ENCODE results near the gene MTHFS. TPM values are rescaled to one million over a fixed set of nuclear protein-coding genes. Genes with fewer than 3 reads are reported as not detected.

The MTHFS gene
- total RNA-seq, 1 donor from 2014 or later = 8.4 TPM

GRCh38 chr15:79858469-79858868 is 38.3 kb downstream of the MTHFS start:
- no peaks in the 10 kb centered on the region for H3K27me3 ChIP-seq (ENCODE audit: control insufficient read depth in 3 of 3, insufficient read depth in 3 of 3, low read length in 3 of 3)
- no peaks in the 10 kb centered on the region for H3K4me1 ChIP-seq (ENCODE audit: control insufficient read depth in 3 of 3, insufficient read depth in 3 of 3, low read length in 3 of 3)
- H3K36me3 ChIP-seq (ENCODE audit: control insufficient read depth in 3 of 3, insufficient read depth in 3 of 3, low read length in 3 of 3) = no peaks in the 10 kb centered on the region
- no peak overlapping the region for H3K4me3 ChIP-seq (ENCODE audit: low read length in 3 of 3)
- H3K9ac ChIP-seq (ENCODE audit: low read depth in 1 of 3, low read length in 3 of 3) = no peak overlapping the region
- no peaks in the 10 kb centered on the region for H3K9me3 ChIP-seq (ENCODE audit: control insufficient read depth in 3 of 3, low read length in 3 of 3)
- H3K27ac ChIP-seq (ENCODE audit: low read depth, low read length) = no peak overlapping the region

- no peak overlapping the region for H3K4me3 ChIP-seq (ENCODE audit: low read length in 3 of 3)
- H3K4me1 ChIP-seq (ENCODE audit: control insufficient read depth in 3 of 3, insufficient read depth in 3 of 3, low read length in 3 of 3) = no peaks in the 10 kb centered on the region
- no peaks in the 10 kb centered on the region for H3K36me3 ChIP-seq (ENCODE audit: control insufficient read depth in 3 of 3, insufficient read depth in 3 of 3, low read length in 3 of 3)
- H3K9me3 ChIP-seq (ENCODE audit: control insufficient read depth in 3 of 3, low read length in 3 of 3) = no peaks in the 10 kb centered on the region
- H3K27ac ChIP-seq (ENCODE audit: low read depth, low read length) = no peak overlapping the region
- H3K27me3 ChIP-seq (ENCODE audit: control insufficient read depth in 3 of 3, insufficient read depth in 3 of 3, low read length in 3 of 3) = no peaks in the 10 kb centered on the region
- no peak overlapping the region for H3K9ac ChIP-seq (ENCODE audit: low read depth in 1 of 3, low read length in 3 of 3)
Observed at GRCh38 chr15:79853492-79854328, 43.1 kb downstream of the MTHFS start.

DNA sequence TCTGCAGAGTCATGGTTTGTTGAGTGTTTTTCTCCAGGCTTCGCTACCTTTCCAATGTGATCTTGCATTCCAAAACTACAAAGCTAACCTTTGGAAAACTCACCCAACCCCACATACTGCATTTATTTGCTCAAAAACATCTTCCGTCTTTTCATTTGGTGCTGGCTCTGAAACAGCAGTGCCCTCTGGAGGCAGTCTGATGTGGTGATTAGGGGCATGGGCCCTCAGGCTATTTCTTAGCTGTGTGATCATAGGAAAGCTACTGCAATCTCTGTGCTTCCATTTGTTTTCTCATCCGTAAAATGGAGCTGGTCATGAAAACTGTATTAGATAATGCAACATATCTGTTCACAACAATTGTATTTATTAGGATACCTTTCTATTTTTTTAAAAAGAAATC is 47.0 kb downstream of the MTHFS start:
- no peak overlapping the region for H3K4me3 ChIP-seq (ENCODE audit: low read length in 3 of 3)
- no peaks in the 10 kb centered on the region for H3K27me3 ChIP-seq (ENCODE audit: control insufficient read depth in 3 of 3, insufficient read depth in 3 of 3, low read length in 3 of 3)

DNA sequence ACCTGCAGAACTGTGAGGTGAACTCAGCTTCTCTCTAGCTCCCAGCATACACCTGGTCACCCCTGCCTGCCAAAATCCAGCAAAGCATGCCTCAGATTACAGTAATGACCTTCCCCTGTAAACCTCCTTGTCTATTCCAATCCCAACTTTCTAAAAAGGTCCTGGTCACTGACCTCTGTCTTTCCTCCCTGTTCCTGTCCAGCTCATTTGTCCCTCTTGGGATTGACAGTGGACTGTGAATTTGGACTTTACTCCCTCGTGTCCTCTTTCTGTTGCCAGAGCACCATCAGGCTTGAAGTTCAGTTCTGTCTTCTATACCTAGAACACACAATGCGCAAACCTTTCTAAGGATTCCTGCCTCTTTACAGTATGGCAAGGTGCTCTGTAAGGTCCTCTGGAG is 50.3 kb downstream of the MTHFS start:
- no peaks in the 10 kb centered on the region for H3K27me3 ChIP-seq (ENCODE audit: control insufficient read depth in 3 of 3, insufficient read depth in 3 of 3, low read length in 3 of 3)
- no peak overlapping the region for H3K9ac ChIP-seq (ENCODE audit: low read depth in 1 of 3, low read length in 3 of 3)
- H3K4me1 ChIP-seq (ENCODE audit: control insufficient read depth in 3 of 3, insufficient read depth in 3 of 3, low read length in 3 of 3) = peaks cover 0 to 5% (median 4%) of the 10 kb centered on the region in 3 donors
- H3K27ac ChIP-seq (ENCODE audit: low read depth, low read length) = no peak overlapping the region
- no peak overlapping the region for H3K4me3 ChIP-seq (ENCODE audit: low read length in 3 of 3)
- no peaks in the 10 kb centered on the region for H3K9me3 ChIP-seq (ENCODE audit: control insufficient read depth in 3 of 3, low read length in 3 of 3)
- peaks cover 0 to 20% (median 3%) of the 10 kb centered on the region in 3 donors for H3K36me3 ChIP-seq (ENCODE audit: control insufficient read depth in 3 of 3, insufficient read depth in 3 of 3, low read length in 3 of 3)

More for the DNA sequence above, 47.0 kb downstream of the MTHFS start:
- Histone ChIP-seq H3K9me3 (ENCODE audit: control insufficient read depth in 3 of 3, low read length in 3 of 3) (no peaks in the 10 kb centered on the region), H3K9ac (ENCODE audit: low read depth in 1 of 3, low read length in 3 of 3) (no peak overlapping the region), H3K36me3 (ENCODE audit: control insufficient read depth in 3 of 3, insufficient read depth in 3 of 3, low read length in 3 of 3) (peaks cover 0 to 6% (median 0%) of the 10 kb centered on the region in 3 donors), H3K27ac (ENCODE audit: low read depth, low read length) (no peak overlapping the region), H3K4me1 (ENCODE audit: control insufficient read depth in 3 of 3, insufficient read depth in 3 of 3, low read length in 3 of 3) (peaks cover 0 to 5% (median 4%) of the 10 kb centered on the region in 3 donors)

DNA sequence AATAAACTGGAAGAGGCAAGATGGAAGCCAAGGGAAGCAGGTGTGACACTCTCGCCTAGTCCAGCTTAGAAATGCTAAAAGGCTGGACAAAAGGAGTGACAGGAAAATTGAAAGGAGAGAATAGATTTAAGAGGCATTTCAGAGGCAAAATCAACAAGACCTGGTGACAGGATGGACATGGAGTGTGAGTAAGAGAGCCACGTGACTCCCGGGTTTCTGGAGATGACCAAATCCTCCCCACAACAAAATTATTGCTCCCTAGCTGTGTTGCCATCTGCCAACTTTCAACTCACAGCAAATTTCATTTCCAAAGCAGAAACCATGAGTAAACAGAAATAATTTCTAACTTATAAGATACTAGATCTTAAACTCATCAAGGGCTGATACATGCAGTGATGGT is 52.6 kb downstream of the MTHFS start:
- no peak overlapping the region for H3K27ac ChIP-seq (ENCODE audit: low read depth, low read length)
- no peak overlapping the region for H3K9ac ChIP-seq (ENCODE audit: low read depth in 1 of 3, low read length in 3 of 3)
- H3K27me3 ChIP-seq (ENCODE audit: control insufficient read depth in 3 of 3, insufficient read depth in 3 of 3, low read length in 3 of 3) = no peaks in the 10 kb centered on the region
- no peak overlapping the region for H3K4me3 ChIP-seq (ENCODE audit: low read length in 3 of 3)
- H3K4me1 ChIP-seq (ENCODE audit: control insufficient read depth in 3 of 3, insufficient read depth in 3 of 3, low read length in 3 of 3) = peaks cover 0 to 5% (median 4%) of the 10 kb centered on the region in 3 donors
- H3K36me3 ChIP-seq (ENCODE audit: control insufficient read depth in 3 of 3, insufficient read depth in 3 of 3, low read length in 3 of 3) = peaks cover 0 to 20% (median 3%) of the 10 kb centered on the region in 3 donors
- no peaks in the 10 kb centered on the region for H3K9me3 ChIP-seq (ENCODE audit: control insufficient read depth in 3 of 3, low read length in 3 of 3)

DNA sequence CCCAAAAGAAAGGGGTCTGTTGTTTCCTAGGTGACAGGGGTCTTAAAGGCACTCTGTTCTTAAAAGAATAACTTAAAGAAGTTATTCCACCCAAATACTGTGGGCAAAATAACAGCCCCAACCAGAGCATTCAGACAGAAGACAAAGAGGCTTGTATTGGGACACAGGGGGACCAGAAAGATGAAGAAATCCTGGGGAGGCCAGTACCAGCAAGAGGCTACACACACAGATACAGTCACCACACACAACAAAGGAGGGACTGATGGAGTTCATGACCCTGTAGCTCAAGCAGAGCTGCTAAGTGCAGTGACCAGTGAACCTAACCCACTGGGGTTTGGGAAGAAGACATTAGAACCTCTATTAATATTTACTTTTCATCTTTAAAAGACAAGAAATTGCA is 59.0 kb downstream of the MTHFS start:
- Histone ChIP-seq H3K9me3 (ENCODE audit: control insufficient read depth in 3 of 3, low read length in 3 of 3) (no peaks in the 10 kb centered on the region), H3K27me3 (ENCODE audit: control insufficient read depth in 3 of 3, insufficient read depth in 3 of 3, low read length in 3 of 3) (no peaks in the 10 kb centered on the region)

GRCh38 chr15:79834495-79834894 is 62.3 kb downstream of the MTHFS start:
- Histone ChIP-seq H3K4me1 (ENCODE audit: control insufficient read depth in 3 of 3, insufficient read depth in 3 of 3, low read length in 3 of 3) (peaks cover 3 to 4% (median 3%) of the 10 kb centered on the region in 3 donors), H3K4me3 (ENCODE audit: low read length in 3 of 3) (no peak overlapping the region), H3K27ac (ENCODE audit: low read depth, low read length) (no peak overlapping the region), H3K9me3 (ENCODE audit: control insufficient read depth in 3 of 3, low read length in 3 of 3) (no peaks in the 10 kb centered on the region), H3K9ac (ENCODE audit: low read depth in 1 of 3, low read length in 3 of 3) (no peak overlapping the region), H3K27me3 (ENCODE audit: control insufficient read depth in 3 of 3, insufficient read depth in 3 of 3, low read length in 3 of 3) (no peaks in the 10 kb centered on the region), H3K36me3 (ENCODE audit: control insufficient read depth in 3 of 3, insufficient read depth in 3 of 3, low read length in 3 of 3) (peaks cover 0 to 5% (median 0%) of the 10 kb centered on the region in 3 donors)

More for the DNA sequence above, 59.0 kb downstream of the MTHFS start:
- no peak overlapping the region for H3K4me3 ChIP-seq (ENCODE audit: low read length in 3 of 3)
- peaks cover 3 to 4% (median 3%) of the 10 kb centered on the region in 3 donors for H3K4me1 ChIP-seq (ENCODE audit: control insufficient read depth in 3 of 3, insufficient read depth in 3 of 3, low read length in 3 of 3)
- H3K36me3 ChIP-seq (ENCODE audit: control insufficient read depth in 3 of 3, insufficient read depth in 3 of 3, low read length in 3 of 3) = peaks cover 0 to 5% (median 5%) of the 10 kb centered on the region in 3 donors
- H3K9ac ChIP-seq (ENCODE audit: low read depth in 1 of 3, low read length in 3 of 3) = no peak overlapping the region
- H3K27ac ChIP-seq (ENCODE audit: low read depth, low read length) = no peak overlapping the region

- H3K4me3 ChIP-seq (ENCODE audit: low read length in 3 of 3) = no peak overlapping the region
- H3K9ac ChIP-seq (ENCODE audit: low read depth in 1 of 3, low read length in 3 of 3) = no peak overlapping the region
- H3K27me3 ChIP-seq (ENCODE audit: control insufficient read depth in 3 of 3, insufficient read depth in 3 of 3, low read length in 3 of 3) = no peaks in the 10 kb centered on the region
- H3K4me1 ChIP-seq (ENCODE audit: control insufficient read depth in 3 of 3, insufficient read depth in 3 of 3, low read length in 3 of 3) = peaks cover 3 to 4% (median 3%) of the 10 kb centered on the region in 3 donors
- H3K36me3 ChIP-seq (ENCODE audit: control insufficient read depth in 3 of 3, insufficient read depth in 3 of 3, low read length in 3 of 3) = peaks cover 0 to 3% (median 0%) of the 10 kb centered on the region in 3 donors
- H3K27ac ChIP-seq (ENCODE audit: low read depth, low read length) = no peak overlapping the region
- peaks cover 0 to 3% (median 0%) of the 10 kb centered on the region in 3 donors for H3K9me3 ChIP-seq (ENCODE audit: control insufficient read depth in 3 of 3, low read length in 3 of 3)
Observed at GRCh38 chr15:79832367-79833120, 64.3 kb downstream of the MTHFS start.

- Histone ChIP-seq H3K36me3 (ENCODE audit: control insufficient read depth in 3 of 3, insufficient read depth in 3 of 3, low read length in 3 of 3) (peaks cover 0 to 3% (median 0%) of the 10 kb centered on the region in 3 donors), H3K4me1 (ENCODE audit: control insufficient read depth in 3 of 3, insufficient read depth in 3 of 3, low read length in 3 of 3) (peaks cover 3 to 4% (median 3%) of the 10 kb centered on the region in 3 donors), H3K27ac (ENCODE audit: low read depth, low read length) (no peak overlapping the region), H3K4me3 (ENCODE audit: low read length in 3 of 3) (no peak overlapping the region), H3K9me3 (ENCODE audit: control insufficient read depth in 3 of 3, low read length in 3 of 3) (peaks cover 0 to 3% (median 0%) of the 10 kb centered on the region in 3 donors), H3K9ac (ENCODE audit: low read depth in 1 of 3, low read length in 3 of 3) (no peak overlapping the region), H3K27me3 (ENCODE audit: control insufficient read depth in 3 of 3, insufficient read depth in 3 of 3, low read length in 3 of 3) (no peaks in the 10 kb centered on the region)
Observed at GRCh38 chr15:79831604-79832003, 65.2 kb downstream of the MTHFS start.

- peaks cover 0 to 3% (median 0%) of the 10 kb centered on the region in 3 donors for H3K36me3 ChIP-seq (ENCODE audit: control insufficient read depth in 3 of 3, insufficient read depth in 3 of 3, low read length in 3 of 3)
- H3K4me3 ChIP-seq (ENCODE audit: low read length in 3 of 3) = no peak overlapping the region
- H3K9ac ChIP-seq (ENCODE audit: low read depth in 1 of 3, low read length in 3 of 3) = no peak overlapping the region
- no peaks in the 10 kb centered on the region for H3K27me3 ChIP-seq (ENCODE audit: control insufficient read depth in 3 of 3, insufficient read depth in 3 of 3, low read length in 3 of 3)
- H3K27ac ChIP-seq (ENCODE audit: low read depth, low read length) = no peak overlapping the region
- peaks cover 3 to 4% (median 3%) of the 10 kb centered on the region in 3 donors for H3K4me1 ChIP-seq (ENCODE audit: control insufficient read depth in 3 of 3, insufficient read depth in 3 of 3, low read length in 3 of 3)
- peaks cover 0 to 3% (median 0%) of the 10 kb centered on the region in 3 donors for H3K9me3 ChIP-seq (ENCODE audit: control insufficient read depth in 3 of 3, low read length in 3 of 3)
Observed at GRCh38 chr15:79829950-79830349, 66.9 kb downstream of the MTHFS start.

Data from skeletal muscle tissue (tissue), 4 donors.